ENCODE measurements around the gene LINGO3. TPM values are rescaled to one million over a fixed set of nuclear protein-coding genes. Genes with fewer than 3 reads are reported as not detected.

Gene LINGO3
- total and polyA plus RNA-seq, 2 experiments from 2014 or later: not detected

DNA sequence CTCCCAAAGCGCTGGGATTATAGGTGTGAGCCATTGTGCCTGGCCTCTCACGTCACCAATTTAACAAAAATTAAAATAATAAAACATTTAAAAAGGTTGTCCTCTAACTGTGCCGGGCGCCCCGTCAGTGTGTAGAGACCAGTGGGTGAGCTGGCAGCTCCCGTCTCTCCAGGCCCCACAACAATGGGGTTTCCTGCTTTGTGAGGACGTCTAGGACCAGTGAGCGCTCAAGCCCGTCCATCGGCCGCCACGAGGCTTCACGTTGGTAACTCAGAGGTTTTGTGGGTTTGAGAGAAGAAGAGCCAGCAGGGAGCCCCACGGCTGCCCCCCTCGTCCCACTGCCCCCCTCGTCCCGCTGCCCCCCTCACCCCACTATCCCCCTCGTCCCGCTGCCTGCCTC is 15.8 kb upstream of the LINGO3 start:
- no peak overlapping the region for H2AFZ ChIP-seq
- no peak overlapping the region for H3K4me3 ChIP-seq
- H3K27me3 ChIP-seq (replicated peaks; ENCODE audit: insufficient read depth): no peaks in the 10 kb centered on the region
- peaks cover 6% of the 10 kb centered on the region; the same call in 1 of the 2 replicates for H3F3A ChIP-seq (ENCODE audit: insufficient read depth)
- H3K79me2 ChIP-seq (ENCODE audit: insufficient read depth): peaks cover 41% of the 10 kb centered on the region
- H3K4me1 ChIP-seq (ENCODE audit: insufficient read depth): no peaks in the 10 kb centered on the region
- no peaks in the 10 kb centered on the region for H3K9me2 ChIP-seq (ENCODE audit: insufficient read depth)
- no peaks in the 10 kb centered on the region for H3K36me3 ChIP-seq (ENCODE audit: low read depth)
- H3K9ac ChIP-seq: no peak overlapping the region
- no peaks in the 10 kb centered on the region for H4K20me1 ChIP-seq (ENCODE audit: insufficient read depth)
- H3K9me3 ChIP-seq (ENCODE audit: low read depth): no peaks in the 10 kb centered on the region
- no peak overlapping the region for H3K27ac ChIP-seq
- DNase-seq: no peak
- H3K4me2 ChIP-seq (ENCODE audit: unreplicated experiment): no peak overlapping the region
- in situ Hi-C loops (cut with MboI): no loop called here
- TF ChIP-seq EZH2phosphoT487 (IDR thresholded peaks at IDR 0.05; ENCODE audit: insufficient read depth, low read depth): no peak
- TF ChIP-seq EZH2 (IDR thresholded peaks at IDR 0.05; ENCODE audit: insufficient read depth, poor library complexity, severe bottlenecking): no peak
- 88 to 91% methylated on average over 12 to 19 of the region's 19 CpGs for WGBS, 2 experiments (ENCODE audit: low coverage in 1 of 2, low lambda C conversion rate in 2 of 2, missing lambda C conversion rate in 2 of 2)

DNA sequence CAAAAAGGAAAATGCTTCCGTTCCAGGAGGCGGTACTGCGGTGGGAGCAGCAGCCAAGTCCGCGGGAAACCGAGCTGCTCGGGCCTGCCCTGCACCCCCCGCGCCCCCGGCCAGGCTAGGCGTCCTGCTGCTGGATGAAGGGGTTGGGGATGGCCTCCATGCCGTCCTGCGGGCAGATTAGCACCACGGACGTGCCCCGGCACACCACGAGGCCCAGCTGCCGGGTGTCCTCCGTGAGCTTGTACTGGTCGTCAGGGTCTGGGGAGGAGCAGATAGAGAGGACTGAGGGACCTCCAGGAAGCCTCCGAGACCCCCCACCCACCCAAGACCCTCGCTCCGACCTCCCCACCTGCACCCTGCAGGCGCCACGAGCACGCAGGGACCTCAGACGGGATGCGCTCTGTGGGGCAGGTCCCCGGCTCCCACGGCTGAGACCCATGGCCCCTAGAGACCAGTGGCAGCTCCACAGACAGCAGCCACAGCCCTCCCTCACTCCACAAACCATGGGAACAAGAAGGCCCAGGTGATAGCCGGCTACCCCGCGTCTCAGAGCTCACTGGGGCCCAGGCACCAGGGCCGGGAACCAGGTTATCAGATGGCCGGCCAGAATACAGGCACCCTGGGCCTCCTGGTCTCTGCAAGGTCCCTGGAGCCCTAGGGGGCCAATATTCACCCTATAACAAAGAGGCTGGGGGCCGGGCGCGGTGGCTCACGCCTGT is 13.8 kb upstream of the LINGO3 start:
- H3K79me2 ChIP-seq (ENCODE audit: insufficient read depth): peaks cover 24% of the 10 kb centered on the region
- no peak overlapping the region for H3K4me3 ChIP-seq
- in situ Hi-C loops (cut with MboI): no loop called here
- no peak overlapping the region for H2AFZ ChIP-seq
- no peak overlapping the region for H3K27ac ChIP-seq
- no peak overlapping the region for H3K4me2 ChIP-seq (ENCODE audit: unreplicated experiment)
- H3F3A ChIP-seq (ENCODE audit: insufficient read depth): peaks cover 12% of the 10 kb centered on the region; the same call in 1 of the 2 replicates
- H3K9ac ChIP-seq: no peak overlapping the region
- WGBS, 2 experiments (ENCODE audit: low coverage in 1 of 2, low lambda C conversion rate in 2 of 2, missing lambda C conversion rate in 2 of 2): 90% methylated on average over 37 to 39 of the region's 39 CpGs
- no peaks in the 10 kb centered on the region for H3K36me3 ChIP-seq (ENCODE audit: low read depth)
- no peaks in the 10 kb centered on the region for H3K9me2 ChIP-seq (ENCODE audit: insufficient read depth)
- no peak for TF ChIP-seq EZH2 (IDR thresholded peaks at IDR 0.05; ENCODE audit: insufficient read depth, poor library complexity, severe bottlenecking)
- TF ChIP-seq EZH2phosphoT487 (IDR thresholded peaks at IDR 0.05; ENCODE audit: insufficient read depth, low read depth): no peak
- H3K9me3 ChIP-seq (ENCODE audit: low read depth): no peaks in the 10 kb centered on the region
- H4K20me1 ChIP-seq (ENCODE audit: insufficient read depth): no peaks in the 10 kb centered on the region
- no peaks in the 10 kb centered on the region for H3K27me3 ChIP-seq (replicated peaks; ENCODE audit: insufficient read depth)
- H3K4me1 ChIP-seq (ENCODE audit: insufficient read depth): no peaks in the 10 kb centered on the region
- no peak for DNase-seq

DNA sequence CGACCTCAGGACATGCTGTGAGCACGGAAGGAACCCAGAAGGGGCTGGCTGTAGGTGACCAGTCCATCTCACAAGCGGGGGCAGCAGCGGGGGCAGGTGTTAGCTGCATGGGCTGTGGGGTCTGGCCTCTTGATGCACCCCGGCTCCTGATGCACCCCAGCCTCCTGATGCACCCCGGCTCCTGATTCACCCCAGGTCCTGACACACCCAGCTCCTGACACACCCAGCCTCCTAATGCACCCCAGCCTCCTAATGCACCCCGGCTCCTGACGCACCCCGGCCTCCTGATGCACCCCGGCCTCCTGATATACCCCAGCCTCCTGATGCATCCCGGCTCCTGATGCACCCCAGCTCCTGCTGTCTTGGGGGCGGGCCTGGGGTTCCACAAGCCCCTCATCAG is 13.0 kb upstream of the LINGO3 start:
- in situ Hi-C loops (cut with MboI): no loop called here

DNA sequence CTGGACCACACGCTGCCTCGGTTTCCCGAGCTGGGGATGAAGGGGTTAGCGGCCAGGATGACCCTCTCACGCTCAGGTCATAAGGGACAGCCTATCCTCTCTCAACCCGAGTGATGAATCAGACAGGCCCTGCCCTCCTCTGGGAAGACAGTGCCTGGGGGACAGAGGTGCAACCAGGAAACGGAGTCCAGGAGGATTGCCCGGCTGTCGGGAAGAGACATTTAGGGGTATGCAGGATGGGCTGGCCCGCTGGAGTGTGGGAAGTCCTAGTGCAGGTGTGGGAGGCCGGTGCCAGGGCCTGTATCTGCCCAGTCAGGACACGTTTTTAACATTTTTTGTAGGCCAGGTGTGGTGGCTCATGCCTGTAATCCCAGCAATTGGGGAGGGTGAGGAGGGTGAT is 12.1 kb upstream of the LINGO3 start:
- H2AFZ ChIP-seq: no peak overlapping the region
- 52 to 61% methylated on average over 12 of the region's 12 CpGs for WGBS, 2 experiments (ENCODE audit: low coverage in 1 of 2, low lambda C conversion rate in 2 of 2, missing lambda C conversion rate in 2 of 2)
- peaks cover 12% of the 10 kb centered on the region; the same call in 1 of the 2 replicates for H3F3A ChIP-seq (ENCODE audit: insufficient read depth)
- no peaks in the 10 kb centered on the region for H3K4me1 ChIP-seq (ENCODE audit: insufficient read depth)
- no peak overlapping the region for H3K9ac ChIP-seq
- in situ Hi-C loops (cut with MboI): no loop called here
- DNase-seq: no peak
- no peak for TF ChIP-seq EZH2 (IDR thresholded peaks at IDR 0.05; ENCODE audit: insufficient read depth, poor library complexity, severe bottlenecking)
- TF ChIP-seq EZH2phosphoT487 (IDR thresholded peaks at IDR 0.05; ENCODE audit: insufficient read depth, low read depth): no peak
- no peak overlapping the region for H3K27ac ChIP-seq
- H3K27me3 ChIP-seq (replicated peaks; ENCODE audit: insufficient read depth): no peaks in the 10 kb centered on the region
- H3K4me3 ChIP-seq: no peak overlapping the region
- no peaks in the 10 kb centered on the region for H3K9me3 ChIP-seq (ENCODE audit: low read depth)
- H3K9me2 ChIP-seq (ENCODE audit: insufficient read depth): no peaks in the 10 kb centered on the region
- H4K20me1 ChIP-seq (ENCODE audit: insufficient read depth): no peaks in the 10 kb centered on the region
- no peak overlapping the region for H3K4me2 ChIP-seq (ENCODE audit: unreplicated experiment)
- H3K36me3 ChIP-seq (ENCODE audit: low read depth): no peaks in the 10 kb centered on the region
- H3K79me2 ChIP-seq (ENCODE audit: insufficient read depth): peaks cover 9% of the 10 kb centered on the region; the same call in 1 of the 2 replicates

More for the DNA sequence above, 13.0 kb upstream of the LINGO3 start:
- peaks cover 12% of the 10 kb centered on the region; the same call in 1 of the 2 replicates for H3F3A ChIP-seq (ENCODE audit: insufficient read depth)
- no peak overlapping the region for H3K4me2 ChIP-seq (ENCODE audit: unreplicated experiment)
- H4K20me1 ChIP-seq (ENCODE audit: insufficient read depth): no peaks in the 10 kb centered on the region
- no peaks in the 10 kb centered on the region for H3K27me3 ChIP-seq (replicated peaks; ENCODE audit: insufficient read depth)
- 87 to 93% methylated on average over 12 of the region's 12 CpGs for WGBS, 2 experiments (ENCODE audit: low coverage in 1 of 2, low lambda C conversion rate in 2 of 2, missing lambda C conversion rate in 2 of 2)
- H3K9me3 ChIP-seq (ENCODE audit: low read depth): no peaks in the 10 kb centered on the region
- H3K9me2 ChIP-seq (ENCODE audit: insufficient read depth): no peaks in the 10 kb centered on the region
- peaks cover 16% of the 10 kb centered on the region for H3K79me2 ChIP-seq (ENCODE audit: insufficient read depth)
- H3K4me1 ChIP-seq (ENCODE audit: insufficient read depth): no peaks in the 10 kb centered on the region
- H3K4me3 ChIP-seq: no peak overlapping the region
- no peak overlapping the region for H3K9ac ChIP-seq
- no peak overlapping the region for H2AFZ ChIP-seq
- no peak overlapping the region for H3K27ac ChIP-seq
- no peaks in the 10 kb centered on the region for H3K36me3 ChIP-seq (ENCODE audit: low read depth)
- TF ChIP-seq EZH2 (IDR thresholded peaks at IDR 0.05; ENCODE audit: insufficient read depth, poor library complexity, severe bottlenecking): no peak
- no peak for TF ChIP-seq EZH2phosphoT487 (IDR thresholded peaks at IDR 0.05; ENCODE audit: insufficient read depth, low read depth)
- DNase-seq: no peak
